HCT116 (cell line): ENCODE results near the gene MSLN.

Source experiments
- POLR2AphosphoS5 ChIP-seq: IDR thresholded peaks from 2 replicates; pipeline ENCODE4 v1.6.1; 2011; ENCODE audit warnings: mild to moderate bottlenecking, low read depth, low read length, moderate library complexity
- TF ChIP-seq, protein P1 (sequence below), 3 experiments: fragments of 200-600 bp in 1 of 3; sonication (generic) in 1 of 3; IDR thresholded peaks in 2 of 3; conservative IDR thresholded peaks in 1 of 3; 2 replicates each; pipeline ENCODE4 v1.5.1; 2012 to 2017; ENCODE audit warnings: low read depth in 2 of 3, low read length in 2 of 3, antibody characterized with exemption in 1 of 3, borderline replicate concordance in 1 of 3, control low read depth in 1 of 3, mild to moderate bottlenecking in 1 of 3, mixed read lengths in 1 of 3, mixed run types in 1 of 3, moderate library complexity in 1 of 3; ENCODE audit not compliant: insufficient read depth in 1 of 3

DNA sequence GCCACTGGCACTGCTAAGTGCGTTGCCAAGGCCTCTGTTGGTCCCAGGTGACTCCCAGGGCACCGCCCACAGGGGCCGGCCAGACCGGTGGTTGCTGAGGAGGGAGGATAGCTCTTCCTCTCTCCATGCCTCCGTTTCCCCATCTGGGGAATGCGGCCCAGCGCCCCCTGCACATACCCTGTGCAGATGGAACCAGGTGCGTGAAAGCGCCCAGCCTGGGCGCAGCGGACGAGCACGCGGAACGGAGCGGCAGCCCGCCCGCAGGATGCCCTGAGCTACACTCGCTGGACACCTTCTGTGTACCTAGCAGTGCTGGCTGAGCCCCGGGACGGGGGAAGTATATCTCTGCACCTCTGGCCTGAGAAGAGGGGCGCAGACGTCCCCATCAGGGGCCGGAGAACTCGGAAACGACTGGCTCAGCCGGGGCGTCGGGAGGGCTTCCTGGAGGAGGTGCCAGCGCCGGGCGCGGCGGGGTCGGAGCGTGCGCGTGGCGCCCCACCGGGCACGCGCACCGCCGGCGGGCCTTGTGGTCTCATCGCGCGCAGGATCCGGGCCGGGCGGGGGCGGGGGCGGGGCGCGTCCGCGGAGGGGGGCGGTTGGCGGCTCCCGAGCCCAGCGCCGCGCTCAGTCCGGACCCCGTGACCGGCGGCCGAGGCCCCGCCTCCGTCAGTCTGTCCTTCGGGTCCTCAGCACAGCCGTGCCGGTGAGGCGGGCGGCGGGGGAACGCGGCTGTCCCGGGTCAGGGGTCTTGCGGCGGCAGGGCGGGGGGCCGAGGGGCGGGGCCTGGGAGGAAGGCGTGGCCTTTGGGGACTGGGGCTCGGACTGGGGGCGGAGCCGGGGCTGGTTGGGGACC is 33.9 kb upstream of the MSLN start, which contains the start of the genes CCDC78 and HAGHL:
- TF ChIP-seq POLR2AphosphoS5 = peak; percentile 60
- TF ChIP-seq, protein P1, sequence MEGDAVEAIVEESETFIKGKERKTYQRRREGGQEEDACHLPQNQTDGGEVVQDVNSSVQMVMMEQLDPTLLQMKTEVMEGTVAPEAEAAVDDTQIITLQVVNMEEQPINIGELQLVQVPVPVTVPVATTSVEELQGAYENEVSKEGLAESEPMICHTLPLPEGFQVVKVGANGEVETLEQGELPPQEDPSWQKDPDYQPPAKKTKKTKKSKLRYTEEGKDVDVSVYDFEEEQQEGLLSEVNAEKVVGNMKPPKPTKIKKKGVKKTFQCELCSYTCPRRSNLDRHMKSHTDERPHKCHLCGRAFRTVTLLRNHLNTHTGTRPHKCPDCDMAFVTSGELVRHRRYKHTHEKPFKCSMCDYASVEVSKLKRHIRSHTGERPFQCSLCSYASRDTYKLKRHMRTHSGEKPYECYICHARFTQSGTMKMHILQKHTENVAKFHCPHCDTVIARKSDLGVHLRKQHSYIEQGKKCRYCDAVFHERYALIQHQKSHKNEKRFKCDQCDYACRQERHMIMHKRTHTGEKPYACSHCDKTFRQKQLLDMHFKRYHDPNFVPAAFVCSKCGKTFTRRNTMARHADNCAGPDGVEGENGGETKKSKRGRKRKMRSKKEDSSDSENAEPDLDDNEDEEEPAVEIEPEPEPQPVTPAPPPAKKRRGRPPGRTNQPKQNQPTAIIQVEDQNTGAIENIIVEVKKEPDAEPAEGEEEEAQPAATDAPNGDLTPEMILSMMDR (IDR thresholded peaks at IDR 0.05 in 2 of 3, conservative IDR thresholded peaks at IDR 0.05 in 1 of 3; ENCODE audit: borderline replicate concordance in 1 of 3, insufficient read depth in 1 of 3, low read depth in 2 of 3, low read length in 2 of 3) = no peak
